A673 (cell line): ENCODE results near the gene MOV10.

Experiments used
- CTCF ChIP-seq: fragments of 300-800, 200-600 bp; sonication (generic); conservative IDR thresholded peaks from 2 replicates; pipeline ENCODE4 v1.5.1; 2017; ENCODE audit warnings: low read depth, mild to moderate bottlenecking, antibody characterized with exemption, low read length, moderate library complexity, mixed read lengths
- EZH2 ChIP-seq: fragments of 200-600 bp; sonication (generic); IDR thresholded peaks from 2 replicates; pipeline ENCODE4 v1.6.1; 2017; ENCODE audit warnings: borderline replicate concordance, low read depth, mild to moderate bottlenecking, mixed read lengths, antibody characterized with exemption, low read length; ENCODE audit not compliant: poor library complexity, severe bottlenecking

- TF ChIP-seq EZH2 (no peak), CTCF (no peak)
Observed at GRCh38 chr1:112672009-112672408, 2.5 kb upstream of the MOV10 start.
